Endodermal cell (in vitro differentiated cells): Measurements from ENCODE around the gene NPC1L1. TPM values are rescaled to one million over a fixed set of nuclear protein-coding genes. Genes with fewer than 3 reads are reported as not detected.

Source experiments
- DNase-seq: peaks from one replicate; pipeline ENCODE4 v3.0.0-alpha.2; 2017
- H3K27ac ChIP-seq: 2 replicates; pipeline ENCODE4 v1.5.1; 2013; ENCODE audit warnings: mild to moderate bottlenecking, low read depth, low read length, moderate library complexity
- H3K27me3 ChIP-seq: 2 replicates; pipeline ENCODE4 v1.6.1; 2013; ENCODE audit warnings: mild to moderate bottlenecking, low read length, moderate library complexity; ENCODE audit not compliant: insufficient read depth, control insufficient read depth, poor library complexity, severe bottlenecking
- H3K36me3 ChIP-seq: 2 replicates; pipeline ENCODE4 v1.7.0; 2013; ENCODE audit warnings: mild to moderate bottlenecking, low read length, moderate library complexity; ENCODE audit not compliant: control insufficient read depth, insufficient read depth
- H3K4me1 ChIP-seq: one replicate; pipeline ENCODE4 v1.7.0; 2013; ENCODE audit warnings: low read length; ENCODE audit not compliant: control insufficient read depth, insufficient read depth
- H3K4me3 ChIP-seq: 2 replicates; pipeline ENCODE4 v1.5.1; 2013; ENCODE audit warnings: mild to moderate bottlenecking, low read length, moderate library complexity
- H3K9ac ChIP-seq: 2 replicates; pipeline ENCODE4 v1.6.1; 2013; ENCODE audit warnings: mild to moderate bottlenecking, low read length, moderate library complexity; ENCODE audit not compliant: poor library complexity, severe bottlenecking; ENCODE audit errors: extremely low read depth
- H3K9me3 ChIP-seq: 2 replicates; pipeline ENCODE4 v1.6.1; 2013; ENCODE audit warnings: mild to moderate bottlenecking, low read length, moderate library complexity; ENCODE audit not compliant: control insufficient read depth
- H3K27ac Mint-ChIP-seq: 2 replicates; pipeline ENCODE4 v1.8.0; 2020; ENCODE audit warnings: mixed read lengths
- H3K27me3 Mint-ChIP-seq: 2 replicates; pipeline ENCODE4 v1.8.0; 2021; ENCODE audit warnings: mild to moderate bottlenecking, mixed read lengths; ENCODE audit not compliant: insufficient read depth
- H3K36me3 Mint-ChIP-seq: 2 replicates; pipeline ENCODE4 v1.8.0; 2020; ENCODE audit warnings: low read depth, mixed read lengths
- H3K4me1 Mint-ChIP-seq: 2 replicates; pipeline ENCODE4 v1.8.0; 2020; ENCODE audit warnings: mixed read lengths
- H3K4me3 Mint-ChIP-seq: 2 replicates; pipeline ENCODE4 v1.8.0; 2020; ENCODE audit warnings: mild to moderate bottlenecking, moderate library complexity, mixed read lengths
- H3K9me3 Mint-ChIP-seq: 2 replicates; pipeline ENCODE4 v1.8.0; 2020; ENCODE audit warnings: mild to moderate bottlenecking, mixed read lengths
- WGBS, 2 experiments: methylation state at CpG; one replicate each; pipeline versions ENCODE4 v1.1.5 to v1.1.7; 2013; ENCODE audit warnings: missing lambda C conversion rate in 2 of 2, mixed read lengths in 1 of 2; ENCODE audit not compliant: insufficient coverage in 1 of 2, insufficient read length in 1 of 2; 5-methylcytosine and 5-hydroxymethylcytosine counted together
- total RNA-seq, 2 donors: library from RNA; stranded (reverse); fragmentation: NEBNext Ultra II Directional in 1 of 2; extraction: Animal tissue kit (Norgen Biotek cat#: 25700) in 1 of 2; gene quantifications; 2 replicates in 1 of 2; 3 replicates in 1 of 2; pipeline ENCODE4 v1.2.1, GENCODE V29; 2021
- TF ChIP-seq, protein P1 (sequence below): fragments of 200-600 bp; sonication (generic); conservative IDR thresholded peaks from 2 replicates; pipeline ENCODE4 v1.5.0; 2021; ENCODE audit warnings: antibody characterized with exemption, mild to moderate bottlenecking

The NPC1L1 gene
- total RNA-seq, 2 donors from 2014 or later, result 2.7 to 3.1 TPM

DNA sequence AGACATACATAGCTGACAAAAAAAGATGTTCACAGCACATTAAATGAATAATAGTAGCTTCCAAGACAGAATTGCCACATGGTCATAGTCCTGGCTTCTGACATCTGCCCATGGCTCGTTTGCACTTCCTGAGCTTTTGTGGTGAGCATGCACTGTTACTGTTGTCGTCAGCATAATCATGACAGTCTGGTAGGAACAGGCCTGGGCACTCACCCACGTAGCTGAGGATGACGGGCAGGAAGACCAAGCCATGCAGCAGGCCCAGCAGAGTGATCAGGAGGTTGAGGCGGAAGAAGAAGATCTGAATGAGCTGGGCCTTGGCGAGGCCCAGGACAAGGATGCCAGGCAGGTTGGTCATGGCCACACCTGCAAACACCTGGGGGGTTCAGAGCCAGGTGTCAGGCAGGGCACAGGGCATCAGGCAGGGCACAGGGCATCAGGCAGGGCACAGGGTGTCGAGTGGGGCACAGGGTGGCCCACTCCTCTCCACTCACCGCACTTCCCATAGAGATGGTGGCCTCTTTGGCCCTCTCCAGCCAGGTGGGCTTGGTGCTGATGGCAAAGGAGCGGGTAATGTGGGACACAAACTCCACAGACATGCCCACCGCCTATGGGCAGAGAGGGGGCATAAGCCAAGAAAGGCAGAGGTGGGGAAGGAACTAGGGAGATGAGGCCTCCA is 25.4 kb downstream of the NPC1L1 start:
- 89 to 90% methylated on average over 7 to 10 of the region's 10 CpGs for WGBS, 2 experiments
- no peaks in the 10 kb centered on the region for H3K36me3 Mint-ChIP-seq
- no peak overlapping the region for H3K9ac ChIP-seq
- DNase-seq, result no peak
- TF ChIP-seq, protein P1, sequence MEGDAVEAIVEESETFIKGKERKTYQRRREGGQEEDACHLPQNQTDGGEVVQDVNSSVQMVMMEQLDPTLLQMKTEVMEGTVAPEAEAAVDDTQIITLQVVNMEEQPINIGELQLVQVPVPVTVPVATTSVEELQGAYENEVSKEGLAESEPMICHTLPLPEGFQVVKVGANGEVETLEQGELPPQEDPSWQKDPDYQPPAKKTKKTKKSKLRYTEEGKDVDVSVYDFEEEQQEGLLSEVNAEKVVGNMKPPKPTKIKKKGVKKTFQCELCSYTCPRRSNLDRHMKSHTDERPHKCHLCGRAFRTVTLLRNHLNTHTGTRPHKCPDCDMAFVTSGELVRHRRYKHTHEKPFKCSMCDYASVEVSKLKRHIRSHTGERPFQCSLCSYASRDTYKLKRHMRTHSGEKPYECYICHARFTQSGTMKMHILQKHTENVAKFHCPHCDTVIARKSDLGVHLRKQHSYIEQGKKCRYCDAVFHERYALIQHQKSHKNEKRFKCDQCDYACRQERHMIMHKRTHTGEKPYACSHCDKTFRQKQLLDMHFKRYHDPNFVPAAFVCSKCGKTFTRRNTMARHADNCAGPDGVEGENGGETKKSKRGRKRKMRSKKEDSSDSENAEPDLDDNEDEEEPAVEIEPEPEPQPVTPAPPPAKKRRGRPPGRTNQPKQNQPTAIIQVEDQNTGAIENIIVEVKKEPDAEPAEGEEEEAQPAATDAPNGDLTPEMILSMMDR, result no peak
- no peaks in the 10 kb centered on the region for H3K9me3 ChIP-seq
- no peaks in the 10 kb centered on the region for H3K27me3 ChIP-seq
- H3K9me3 Mint-ChIP-seq, result no peaks in the 10 kb centered on the region
- no peak overlapping the region for H3K4me3 Mint-ChIP-seq
- no peaks in the 10 kb centered on the region for H3K27me3 Mint-ChIP-seq
- H3K4me1 ChIP-seq, result no peaks in the 10 kb centered on the region
- no peak overlapping the region for H3K27ac ChIP-seq
- no peak overlapping the region for H3K27ac Mint-ChIP-seq
- no peaks in the 10 kb centered on the region for H3K36me3 ChIP-seq
- no peaks in the 10 kb centered on the region for H3K4me1 Mint-ChIP-seq
- H3K4me3 ChIP-seq, result no peak overlapping the region

DNA sequence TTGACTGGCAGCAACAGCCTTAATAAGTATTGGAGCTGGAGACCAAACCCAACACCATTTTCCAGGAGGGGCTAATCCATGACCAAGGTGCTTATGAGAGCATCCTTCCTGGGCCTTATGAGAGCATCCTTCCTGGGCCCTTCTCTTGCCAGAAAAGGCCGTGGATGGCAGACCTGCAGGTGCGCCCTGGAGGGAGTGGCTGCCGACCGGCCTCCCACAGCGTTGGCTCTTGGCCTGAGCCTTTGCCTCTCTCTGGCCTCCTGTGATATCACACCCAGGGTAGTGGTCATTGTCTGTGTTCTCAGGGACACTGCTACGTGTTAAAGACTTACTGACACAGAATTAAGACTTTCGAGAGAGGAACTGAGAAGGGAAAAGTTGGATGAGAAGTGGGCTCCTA is 28.4 kb downstream of the NPC1L1 start:
- no peaks in the 10 kb centered on the region for H3K4me1 ChIP-seq
- H3K4me3 ChIP-seq, result no peak overlapping the region
- H3K9ac ChIP-seq, result no peak overlapping the region
- TF ChIP-seq, protein P1, result no peak
- Mint-ChIP-seq H3K27me3 (peaks cover 11% of the 10 kb centered on the region), H3K27ac (no peak overlapping the region), H3K36me3 (no peaks in the 10 kb centered on the region), H3K9me3 (peaks cover 10% of the 10 kb centered on the region), H3K4me3 (no peak overlapping the region), H3K4me1 (no peaks in the 10 kb centered on the region)
- no peaks in the 10 kb centered on the region for H3K36me3 ChIP-seq
- peaks cover 4% of the 10 kb centered on the region for H3K9me3 ChIP-seq
- H3K27me3 ChIP-seq, result no peaks in the 10 kb centered on the region
- DNase-seq, result no peak
- 88 to 98% methylated on average over 7 of the region's 7 CpGs for WGBS, 2 experiments
- H3K27ac ChIP-seq, result no peak overlapping the region

DNA sequence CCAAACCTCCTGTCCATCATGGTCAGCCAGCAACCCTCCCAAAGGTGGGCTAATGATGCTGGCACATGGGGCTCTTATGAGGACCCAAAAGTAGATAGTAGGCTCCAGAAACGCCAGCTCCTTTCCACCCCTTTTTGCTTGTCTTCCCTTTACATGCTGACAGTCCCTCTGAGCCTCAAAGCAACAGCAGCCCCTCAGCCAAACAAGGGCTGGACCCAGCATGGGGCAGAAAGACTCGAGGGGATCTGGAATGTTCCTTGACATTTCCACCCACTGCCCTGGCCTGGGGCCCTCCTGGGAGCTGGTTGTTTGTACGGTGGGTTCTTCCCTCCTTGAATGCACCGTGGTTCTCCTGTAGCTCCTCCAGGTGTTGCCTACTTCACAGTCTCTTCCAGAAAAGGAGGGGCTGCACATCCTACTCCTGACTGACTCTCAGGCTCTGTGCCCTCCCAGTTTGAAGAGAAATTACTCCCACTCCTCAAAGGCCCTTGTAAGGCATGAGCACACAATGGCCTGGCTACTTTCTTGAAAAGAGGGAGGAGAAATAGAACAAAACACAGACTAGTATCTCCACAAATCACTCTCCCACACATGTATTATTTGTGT is 29.2 kb downstream of the NPC1L1 start:
- no peak for DNase-seq
- no peaks in the 10 kb centered on the region for H3K36me3 Mint-ChIP-seq
- peaks cover 14% of the 10 kb centered on the region for H3K9me3 Mint-ChIP-seq
- no peaks in the 10 kb centered on the region for H3K4me1 Mint-ChIP-seq
- H3K27me3 ChIP-seq, result no peaks in the 10 kb centered on the region
- no peak overlapping the region for H3K27ac Mint-ChIP-seq
- no peak overlapping the region for H3K4me3 ChIP-seq
- no peak overlapping the region for H3K27ac ChIP-seq
- H3K36me3 ChIP-seq, result no peaks in the 10 kb centered on the region
- H3K27me3 Mint-ChIP-seq, result peaks cover 12% of the 10 kb centered on the region
- no peak overlapping the region for H3K9ac ChIP-seq
- TF ChIP-seq, protein P1, result no peak
- peaks cover 8% of the 10 kb centered on the region for H3K9me3 ChIP-seq
- H3K4me3 Mint-ChIP-seq, result no peak overlapping the region
- H3K4me1 ChIP-seq, result no peaks in the 10 kb centered on the region
- 60 to 71% methylated on average over 4 of the region's 4 CpGs for WGBS, 2 experiments
